ENCODE data around the gene NCOA7.
A peak's percentile ranks its signal among the peaks of the same experiment; 100 is the strongest.
"Not testable (repeated sequence)": the region's sequence is repeated elsewhere in the genome, so short reads cannot be mapped to it uniquely, and the experiment has no call there.

NCOA7 gene

DNA sequence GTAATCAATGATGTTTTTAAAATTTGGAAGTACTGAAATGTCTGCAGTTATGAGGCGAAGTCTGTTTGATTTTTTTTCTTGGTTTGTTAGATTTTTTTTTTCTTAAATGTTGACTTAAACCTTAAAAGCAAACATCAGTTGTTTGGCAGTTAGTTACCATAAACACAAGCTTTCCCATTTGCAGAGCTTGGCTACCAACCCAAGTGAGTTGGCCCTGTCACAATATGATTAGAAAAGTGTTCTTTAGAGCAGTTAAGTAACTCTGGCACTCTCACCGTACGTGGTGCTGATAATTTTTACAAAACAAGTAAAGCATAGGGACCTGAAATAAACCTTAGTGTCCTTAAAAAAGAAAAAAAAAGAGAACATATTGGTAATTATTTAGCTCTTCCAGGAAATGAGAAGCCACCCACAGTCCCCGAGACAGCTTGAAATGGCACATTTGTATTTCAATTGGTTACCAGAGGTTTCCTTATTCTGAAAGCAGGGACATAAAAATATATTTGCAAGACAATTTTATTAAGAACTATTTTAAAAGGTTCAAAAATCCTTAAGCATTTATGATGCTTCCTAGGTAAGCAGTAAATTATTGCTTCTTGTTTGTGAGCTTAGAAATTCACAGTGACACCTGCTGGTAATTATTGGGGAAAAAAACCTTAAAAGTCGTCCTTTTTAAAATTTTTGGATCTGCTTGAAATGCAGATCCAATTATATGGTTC lies 37.4 kb upstream of the NCOA7 start:
- no peak for DNase-seq (ENCODE audit: low spot score)

- no peak for DNase-seq (ENCODE audit: low spot score)
Measured at GRCh38 chr6:125753937-125754259, 36.9 kb upstream of the NCOA7 start.

DNA sequence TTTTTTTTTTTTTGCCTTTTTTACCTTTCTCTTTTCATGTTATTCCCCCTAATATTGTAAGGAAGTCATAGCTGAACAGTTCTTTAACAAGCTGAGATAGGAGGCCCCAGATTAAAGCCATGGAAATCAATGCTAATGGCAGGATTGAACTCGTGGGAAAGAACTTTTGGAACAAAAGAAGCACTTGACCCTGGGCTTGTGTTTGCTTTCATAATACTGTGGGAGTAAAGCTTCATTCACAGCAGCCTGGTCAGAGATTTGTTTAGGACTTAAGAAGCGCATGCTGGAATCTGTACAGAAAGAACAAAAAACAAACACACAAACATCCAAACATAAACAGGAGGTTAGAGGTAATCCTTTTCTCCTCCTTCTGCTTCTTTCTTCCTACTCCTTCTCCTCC lies 36.2 kb upstream of the NCOA7 start:
- DNase-seq (ENCODE audit: low spot score) = no peak

DNA sequence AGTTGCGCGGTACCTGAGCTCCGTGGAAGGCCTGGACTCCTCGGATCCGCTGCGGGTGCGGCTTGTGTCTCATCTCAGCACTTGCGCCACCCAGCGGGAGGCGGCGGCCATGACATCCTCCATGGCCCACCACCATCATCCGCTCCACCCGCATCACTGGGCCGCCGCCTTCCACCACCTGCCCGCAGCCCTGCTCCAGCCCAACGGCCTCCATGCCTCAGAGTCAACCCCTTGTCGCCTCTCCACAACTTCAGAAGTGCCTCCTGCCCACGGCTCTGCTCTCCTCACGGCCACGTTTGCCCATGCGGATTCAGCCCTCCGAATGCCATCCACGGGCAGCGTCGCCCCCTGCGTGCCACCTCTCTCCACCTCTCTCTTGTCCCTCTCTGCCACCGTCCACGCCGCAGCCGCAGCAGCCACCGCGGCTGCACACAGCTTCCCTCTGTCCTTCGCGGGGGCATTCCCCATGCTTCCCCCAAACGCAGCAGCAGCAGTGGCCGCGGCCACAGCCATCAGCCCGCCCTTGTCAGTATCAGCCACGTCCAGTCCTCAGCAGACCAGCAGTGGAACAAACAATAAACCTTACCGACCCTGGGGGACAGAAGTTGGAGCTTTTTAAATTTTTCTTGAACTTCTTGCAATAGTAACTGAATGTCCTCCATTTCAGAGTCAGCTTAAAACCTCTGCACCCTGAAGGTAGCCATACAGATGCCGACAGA lies 31.4 kb upstream of the NCOA7 start:
- DNase-seq (ENCODE audit: low spot score) = no peak

GRCh38 chr6:125759959-125760457 lies 30.8 kb upstream of the NCOA7 start:
- no peak for DNase-seq (ENCODE audit: low spot score)

DNA sequence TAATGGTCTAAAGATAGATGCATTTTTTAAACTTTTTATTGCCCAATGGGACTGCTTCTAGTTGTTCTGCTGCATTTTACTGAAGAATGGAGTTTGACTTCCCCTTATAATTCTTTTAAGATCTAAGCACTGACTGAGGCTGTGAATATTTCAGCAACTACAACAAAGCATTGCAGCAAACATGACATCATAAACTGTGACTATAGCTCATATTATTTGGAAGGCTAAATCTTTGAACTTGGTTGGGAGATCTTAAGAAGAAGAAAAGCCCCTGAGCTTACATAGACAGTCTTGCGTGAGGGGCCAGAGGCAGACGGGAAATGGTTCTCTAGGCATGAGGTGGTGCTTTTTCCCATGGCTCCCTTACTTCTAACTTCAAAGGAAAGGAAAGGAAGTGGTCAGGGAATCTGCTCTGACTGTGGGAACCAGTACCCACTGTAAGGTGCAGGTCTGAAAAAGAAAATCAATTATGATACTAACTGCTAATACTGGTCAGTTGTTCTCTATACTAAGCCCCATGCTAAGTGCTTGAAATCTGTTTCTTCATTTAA lies 26.6 kb upstream of the NCOA7 start:
- DNase-seq (ENCODE audit: low spot score) = no peak

DNA sequence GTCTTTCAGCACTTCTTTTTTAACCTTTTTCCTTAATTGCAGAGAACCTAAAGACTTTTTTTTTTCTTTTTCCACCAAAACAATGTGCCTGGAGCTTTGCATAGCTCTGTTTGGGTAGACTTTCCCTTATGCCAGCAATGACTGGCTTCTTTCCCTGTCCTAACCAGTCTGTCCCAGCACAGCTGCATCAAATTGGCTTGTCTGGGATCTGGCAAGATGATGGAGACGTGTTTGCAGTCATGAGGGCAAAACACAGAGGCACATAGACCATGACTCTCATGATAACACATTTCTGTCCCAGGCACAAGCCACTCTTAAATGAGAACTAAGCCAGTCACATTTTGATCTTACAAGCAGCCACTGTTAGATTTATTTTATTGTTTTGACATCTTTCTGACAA lies 24.8 kb upstream of the NCOA7 start:
- no peak for DNase-seq (ENCODE audit: low spot score)

DNA sequence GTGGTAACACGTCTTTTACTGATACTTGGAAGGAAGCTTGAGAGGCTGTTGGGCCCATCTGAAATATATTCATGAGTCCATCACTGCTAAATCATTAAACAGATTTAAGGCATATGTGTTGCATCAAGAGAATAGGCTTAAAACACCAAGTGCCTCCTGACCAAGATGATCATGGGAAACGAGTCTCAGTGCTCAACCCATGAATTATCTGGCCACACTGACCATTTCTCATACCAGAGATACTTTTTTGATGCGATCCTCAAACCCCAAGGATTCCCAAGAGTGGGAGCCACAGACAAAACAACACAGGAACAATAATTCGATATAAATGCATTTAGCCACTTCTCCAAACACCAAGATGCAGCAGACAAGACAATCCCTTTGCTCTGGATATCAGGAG lies 24.1 kb upstream of the NCOA7 start:
- DNase-seq (ENCODE audit: low spot score) = no peak

DNA sequence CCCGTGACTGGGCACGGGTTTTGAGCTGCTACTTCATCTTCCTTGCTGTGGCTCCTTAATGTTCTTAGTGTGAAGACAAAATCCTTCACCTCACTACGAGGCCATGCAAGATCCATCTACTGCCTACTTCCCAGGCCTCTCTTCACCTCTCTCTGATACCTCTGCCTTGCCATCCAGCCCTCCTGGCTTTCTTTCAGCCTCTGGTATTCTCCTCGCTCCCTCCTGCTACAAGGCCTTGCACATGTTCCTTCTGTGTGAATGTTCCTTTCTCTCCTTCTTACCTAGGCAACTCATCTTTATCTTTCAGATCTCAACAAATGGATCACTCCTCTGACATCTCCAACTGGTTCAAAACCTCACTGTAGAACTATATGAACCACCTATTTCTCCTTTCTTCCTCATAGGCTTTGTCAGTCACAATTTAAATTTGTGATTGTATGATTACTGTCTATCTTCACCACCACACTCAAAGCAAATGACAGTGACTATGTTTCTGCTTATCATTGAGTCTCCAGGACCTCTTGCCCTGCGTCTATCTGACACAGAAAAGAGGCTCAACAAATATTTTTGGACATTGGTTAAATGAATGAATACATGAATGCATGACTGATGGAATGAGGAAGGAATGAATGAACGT lies 21.5 kb upstream of the NCOA7 start:
- DNase-seq (ENCODE audit: low spot score) = no peak

DNA sequence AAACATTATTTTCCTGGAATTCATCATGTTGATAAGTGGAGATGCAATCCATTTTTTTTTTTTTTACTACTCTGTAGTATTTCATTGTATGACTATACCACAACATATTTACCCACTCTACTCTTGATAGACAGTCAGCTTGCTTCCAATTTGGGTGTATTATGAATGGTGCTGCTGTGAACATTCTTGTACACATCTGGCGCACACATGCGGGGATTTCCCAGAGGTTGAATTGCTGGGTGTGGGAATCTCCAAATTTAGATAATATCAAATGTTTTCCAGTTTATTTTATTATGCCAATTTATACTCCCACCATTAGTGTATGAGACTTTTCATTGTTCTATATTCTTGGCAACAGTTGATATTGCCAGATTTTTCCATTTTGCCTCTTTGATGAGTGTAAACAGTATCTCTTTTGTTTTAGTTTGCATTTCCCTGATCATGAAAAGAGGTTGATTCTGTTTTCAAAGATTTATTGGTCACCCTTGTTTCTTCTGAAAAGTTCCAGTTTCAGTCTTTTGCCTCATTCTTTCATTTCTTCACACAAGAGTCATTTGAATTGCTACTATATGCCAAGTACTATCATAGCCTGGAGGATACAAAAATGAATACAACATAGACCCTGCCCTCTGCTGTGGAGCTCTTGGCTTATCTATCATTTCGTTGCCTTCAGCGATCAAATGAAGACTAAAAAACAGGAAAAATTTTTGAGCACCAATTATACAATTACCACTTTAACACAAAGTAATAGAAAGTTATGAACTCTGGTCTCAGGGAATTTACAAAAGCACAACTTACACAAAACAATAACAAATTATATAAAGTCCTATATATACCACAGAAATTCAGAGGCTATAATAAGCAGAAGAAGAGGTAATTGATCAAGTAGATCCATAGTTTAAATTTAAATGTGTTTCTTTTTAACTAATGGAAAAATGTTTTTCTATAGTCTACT lies 17.1 kb upstream of the NCOA7 start:
- no peak for DNase-seq (ENCODE audit: low spot score)

DNA sequence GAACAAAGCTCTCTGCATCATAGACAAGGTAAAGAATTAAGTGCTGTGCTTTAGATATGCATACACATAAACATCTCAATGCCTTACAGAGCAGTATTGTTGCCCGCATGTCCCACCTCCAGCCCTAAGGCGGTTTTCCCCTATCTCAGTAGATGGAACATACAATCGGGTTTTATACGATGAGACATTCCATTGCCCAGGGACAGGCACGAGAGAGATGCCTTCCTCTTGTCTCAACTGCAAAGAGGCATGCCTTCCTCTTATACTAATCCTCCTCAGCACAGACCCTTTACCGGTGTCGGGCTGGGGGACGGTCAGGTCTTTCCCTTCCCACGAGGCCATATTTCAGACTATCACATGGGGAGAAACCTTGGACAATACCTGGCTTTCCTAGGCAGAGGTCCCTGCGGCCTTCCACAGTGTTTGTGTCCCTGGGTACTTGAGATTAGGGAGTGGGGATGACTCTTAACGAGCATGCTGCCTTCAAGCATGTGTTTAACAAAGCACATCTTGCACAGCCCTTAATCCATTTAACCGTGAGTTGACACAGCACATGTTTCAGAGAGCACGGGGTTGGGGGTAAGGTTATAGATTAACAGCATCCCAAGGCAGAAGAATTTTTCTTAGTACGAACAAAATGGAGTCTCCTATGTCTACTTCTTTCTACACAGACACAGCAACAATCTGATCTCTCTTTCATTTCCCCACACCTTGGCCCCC lies 14.5 kb upstream of the NCOA7 start:
- not testable (repeated sequence) for DNase-seq (ENCODE audit: low spot score)

- peak; percentile 92 for DNase-seq (ENCODE audit: low spot score)
Measured at GRCh38 chr6:125779924-125780539, 10.7 kb upstream of the NCOA7 start.

GRCh38 chr6:125780540-125781313 lies 10.0 kb upstream of the NCOA7 start:
- peak; percentile 79 for DNase-seq (ENCODE audit: low spot score)

GRCh38 chr6:125781314-125781868 lies 9.4 kb upstream of the NCOA7 start:
- peak; percentile 45 for DNase-seq (ENCODE audit: low spot score)

GRCh38 chr6:125784365-125784764 lies 6.4 kb upstream of the NCOA7 start:
- DNase-seq (ENCODE audit: low spot score) = no peak

DNA sequence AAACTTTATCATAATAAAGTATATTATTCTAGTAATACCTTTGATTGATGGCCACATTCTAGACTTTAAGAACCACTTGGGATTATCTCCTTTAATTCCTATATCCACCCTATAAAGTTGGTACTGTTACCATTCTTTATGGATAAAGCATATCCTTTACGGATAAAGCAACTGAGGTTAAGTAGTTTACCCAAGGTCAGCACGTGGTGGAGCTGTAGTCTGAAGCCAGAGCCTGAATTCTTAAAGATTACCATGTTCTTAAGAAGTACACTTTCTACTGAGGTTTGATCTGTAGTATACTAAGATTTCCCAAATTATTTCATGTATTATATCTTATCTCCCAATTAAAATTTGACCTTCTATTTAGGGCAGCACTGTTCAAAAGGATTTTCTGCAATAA lies 3.0 kb upstream of the NCOA7 start:
- DNase-seq (ENCODE audit: low spot score) = no peak

GRCh38 chr6:125789167-125789566 lies 1.6 kb upstream of the NCOA7 start:
- no peak for DNase-seq (ENCODE audit: low spot score)

DNA sequence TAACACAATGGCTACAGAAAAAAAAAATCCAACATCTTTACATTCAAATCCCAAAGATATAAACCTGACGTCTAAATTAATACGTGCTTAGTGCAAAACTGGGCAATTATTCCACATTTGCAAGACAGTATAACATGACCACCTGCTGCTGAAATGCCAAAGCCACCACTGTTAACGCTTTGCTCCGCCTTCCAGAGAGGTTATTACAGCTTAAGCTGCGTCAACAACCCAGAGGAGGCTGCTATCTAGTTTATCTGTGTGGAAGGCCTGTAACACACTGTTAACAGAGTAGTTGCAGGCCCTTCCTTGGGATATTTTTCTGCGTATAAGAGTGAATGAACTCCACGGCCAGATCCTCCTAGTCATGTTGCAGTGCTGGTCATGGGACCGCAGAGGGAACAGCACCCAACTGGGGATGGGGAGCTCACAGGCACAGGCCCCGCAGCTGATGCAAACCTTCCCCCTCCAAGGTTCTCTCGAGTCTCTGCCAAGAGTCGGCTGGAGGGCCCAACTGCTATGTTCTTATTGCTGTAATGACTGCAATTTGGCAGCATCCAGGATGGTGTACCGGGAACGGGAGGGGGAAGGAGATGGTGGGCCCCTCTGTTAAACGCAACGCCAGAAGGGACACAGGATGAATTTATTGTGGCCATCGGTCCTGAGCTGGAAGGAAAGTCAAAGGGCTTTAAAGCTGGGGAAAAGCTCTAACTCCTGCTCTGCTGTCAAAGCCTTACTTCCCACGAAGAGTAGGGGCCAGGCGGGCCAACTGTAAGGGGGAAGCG lies 993 bp upstream of the NCOA7 start:
- peak; percentile 51 for DNase-seq (ENCODE audit: low spot score)

Measured in LoVo (cell line).